Peyer's patch (tissue), 4 donors: Measurements from ENCODE around the gene BAHD1. TPM values are rescaled to one million over a fixed set of nuclear protein-coding genes. Genes with fewer than 3 reads are reported as not detected.
A peak's percentile ranks its signal among the peaks of the same experiment; 100 is the strongest.

Experiments
- DNase-seq, 3 donors: peaks; one replicate each; pipeline ENCODE4 v3.0.0-alpha.2; 2017 to 2019
- H3K27ac ChIP-seq, 4 donors: fragments of 200-600 bp; sonication (generic); one replicate each; pipeline ENCODE4 v1.5.1; 2016 to 2019
- H3K27me3 ChIP-seq, 2 donors: fragments of 200-600 bp; sonication (generic); one replicate each; pipeline ENCODE4 v1.5.1; 2019
- H3K36me3 ChIP-seq, 3 donors: fragments of 200-600 bp; sonication (generic); one replicate each; pipeline ENCODE4 v1.5.1; 2016 to 2019
- H3K4me1 ChIP-seq, 4 donors: fragments of 200-600 bp; sonication (generic); one replicate each; pipeline ENCODE4 v1.5.1; 2016 to 2019
- H3K4me3 ChIP-seq, 4 donors: fragments of 200-600 bp; sonication (generic); 1 replicate in 3 of 4; 2 replicates in 1 of 4; pipeline ENCODE4 v1.5.1; 2016 to 2019; ENCODE audit warnings: mild to moderate bottlenecking in 1 of 4
- H3K9me3 ChIP-seq, 4 donors: fragments of 200-600 bp; sonication (generic); one replicate each; pipeline ENCODE4 v1.5.1; 2016 to 2019; ENCODE audit warnings: mild to moderate bottlenecking in 1 of 4
- POLR2A ChIP-seq, 2 donors: fragments of 450-650 bp; IDR thresholded peaks; one replicate each; pipeline ENCODE4 v1.5.1; 2017; ENCODE audit warnings: antibody characterized with exemption in 2 of 2, mild to moderate bottlenecking in 2 of 2, moderate library complexity in 2 of 2
- total RNA-seq, 4 donors: library from RNA; depleted of rRNA; stranded (reverse); fragments of >200 nt; gene quantifications; one replicate each; pipeline ENCODE4 v1.1.0, GENCODE V29; 2016
- TF ChIP-seq, protein P1 (sequence below), 6 experiments: fragments of 450-650 bp in 4 of 6; fragments of 200-600 bp in 2 of 6; sonication (generic) in 1 of 6; IDR thresholded peaks; one replicate each; pipeline ENCODE4 v1.5.1; 2017 to 2019; ENCODE audit warnings: antibody characterized with exemption in 6 of 6, mild to moderate bottlenecking in 3 of 6, moderate library complexity in 1 of 6

The BAHD1 gene
- total RNA-seq, 4 donors from 2014 or later, result 8.3 to 41.0 (median 31.4) TPM

DNA sequence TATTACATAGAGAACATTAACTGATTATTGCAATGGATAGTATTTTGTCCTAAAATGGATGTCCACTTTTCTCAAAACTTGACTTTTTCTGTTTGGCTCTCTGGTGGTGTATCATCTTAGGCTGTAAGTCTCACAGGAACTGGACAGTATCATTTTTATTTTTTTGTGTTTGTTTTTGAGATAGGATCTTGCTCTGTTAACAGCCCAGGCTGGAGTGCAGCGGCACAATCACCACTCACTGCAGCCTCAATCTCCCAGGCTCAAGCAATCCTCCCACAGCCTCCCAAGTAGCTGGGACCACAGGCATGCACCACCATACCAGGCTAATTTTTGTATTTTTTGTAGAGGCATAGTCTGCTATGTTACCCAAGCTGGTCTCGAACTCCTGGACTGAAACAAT, 43.2 kb downstream of the BAHD1 start:
- TF ChIP-seq, protein P1, sequence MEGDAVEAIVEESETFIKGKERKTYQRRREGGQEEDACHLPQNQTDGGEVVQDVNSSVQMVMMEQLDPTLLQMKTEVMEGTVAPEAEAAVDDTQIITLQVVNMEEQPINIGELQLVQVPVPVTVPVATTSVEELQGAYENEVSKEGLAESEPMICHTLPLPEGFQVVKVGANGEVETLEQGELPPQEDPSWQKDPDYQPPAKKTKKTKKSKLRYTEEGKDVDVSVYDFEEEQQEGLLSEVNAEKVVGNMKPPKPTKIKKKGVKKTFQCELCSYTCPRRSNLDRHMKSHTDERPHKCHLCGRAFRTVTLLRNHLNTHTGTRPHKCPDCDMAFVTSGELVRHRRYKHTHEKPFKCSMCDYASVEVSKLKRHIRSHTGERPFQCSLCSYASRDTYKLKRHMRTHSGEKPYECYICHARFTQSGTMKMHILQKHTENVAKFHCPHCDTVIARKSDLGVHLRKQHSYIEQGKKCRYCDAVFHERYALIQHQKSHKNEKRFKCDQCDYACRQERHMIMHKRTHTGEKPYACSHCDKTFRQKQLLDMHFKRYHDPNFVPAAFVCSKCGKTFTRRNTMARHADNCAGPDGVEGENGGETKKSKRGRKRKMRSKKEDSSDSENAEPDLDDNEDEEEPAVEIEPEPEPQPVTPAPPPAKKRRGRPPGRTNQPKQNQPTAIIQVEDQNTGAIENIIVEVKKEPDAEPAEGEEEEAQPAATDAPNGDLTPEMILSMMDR (IDR thresholded peaks at IDR 0.05), result no peak
- TF ChIP-seq POLR2A (IDR thresholded peaks at IDR 0.05), result no peak
- no peaks in the 10 kb centered on the region for H3K4me1 ChIP-seq
- H3K36me3 ChIP-seq, result no peaks in the 10 kb centered on the region
- H3K27me3 ChIP-seq, result no peaks in the 10 kb centered on the region
- H3K9me3 ChIP-seq, result no peaks in the 10 kb centered on the region
- peak in 1 of 3 donors; percentile 18 for DNase-seq
- no peak overlapping the region for H3K27ac ChIP-seq
- no peak overlapping the region for H3K4me3 ChIP-seq

DNA sequence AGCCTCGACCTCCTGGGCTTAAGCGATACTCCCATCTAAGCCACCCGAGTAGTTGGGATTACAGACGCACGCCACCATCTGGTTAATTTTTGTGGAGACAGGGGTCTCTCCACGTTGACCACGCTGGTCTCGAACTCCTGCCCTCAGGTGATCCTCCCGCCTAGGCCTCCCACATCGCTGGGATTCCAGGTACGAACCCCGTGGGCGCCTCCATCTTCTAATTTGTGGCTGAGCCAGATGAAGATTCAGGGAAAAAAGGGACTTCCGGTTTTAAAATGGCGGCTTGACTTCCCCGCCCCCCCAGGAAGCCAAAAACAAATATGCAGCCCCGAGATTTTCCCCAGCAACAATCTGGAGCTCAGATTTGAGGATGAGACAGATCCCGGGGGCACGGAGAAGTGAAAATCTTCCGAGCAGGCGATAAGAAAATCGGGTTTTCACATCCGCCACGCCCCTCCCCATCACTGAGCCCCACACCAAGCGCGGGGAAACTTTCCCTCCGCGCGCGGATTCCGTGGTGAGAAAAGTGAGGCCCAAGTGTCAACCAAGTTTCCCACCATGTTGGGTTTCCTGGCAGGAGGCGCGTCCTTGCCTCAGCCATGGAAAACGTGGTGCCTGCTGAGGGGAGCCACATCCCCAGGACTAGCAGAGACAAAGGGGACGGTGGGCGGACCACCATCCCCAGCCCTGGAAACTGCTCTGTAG, 45.5 kb downstream of the BAHD1 start:
- Histone ChIP-seq H3K4me3 (peak overlapping the region in 1 of 4 donors; percentile 9), H3K36me3 (no peaks in the 10 kb centered on the region), H3K27me3 (no peaks in the 10 kb centered on the region), H3K4me1 (no peaks in the 10 kb centered on the region), H3K27ac (no peak overlapping the region), H3K9me3 (no peaks in the 10 kb centered on the region)
- TF ChIP-seq POLR2A (IDR thresholded peaks at IDR 0.05), result no peak
- TF ChIP-seq, protein P1 (IDR thresholded peaks at IDR 0.05), result no peak
- DNase-seq, result peak in 1 of 3 donors; percentile 27

DNA sequence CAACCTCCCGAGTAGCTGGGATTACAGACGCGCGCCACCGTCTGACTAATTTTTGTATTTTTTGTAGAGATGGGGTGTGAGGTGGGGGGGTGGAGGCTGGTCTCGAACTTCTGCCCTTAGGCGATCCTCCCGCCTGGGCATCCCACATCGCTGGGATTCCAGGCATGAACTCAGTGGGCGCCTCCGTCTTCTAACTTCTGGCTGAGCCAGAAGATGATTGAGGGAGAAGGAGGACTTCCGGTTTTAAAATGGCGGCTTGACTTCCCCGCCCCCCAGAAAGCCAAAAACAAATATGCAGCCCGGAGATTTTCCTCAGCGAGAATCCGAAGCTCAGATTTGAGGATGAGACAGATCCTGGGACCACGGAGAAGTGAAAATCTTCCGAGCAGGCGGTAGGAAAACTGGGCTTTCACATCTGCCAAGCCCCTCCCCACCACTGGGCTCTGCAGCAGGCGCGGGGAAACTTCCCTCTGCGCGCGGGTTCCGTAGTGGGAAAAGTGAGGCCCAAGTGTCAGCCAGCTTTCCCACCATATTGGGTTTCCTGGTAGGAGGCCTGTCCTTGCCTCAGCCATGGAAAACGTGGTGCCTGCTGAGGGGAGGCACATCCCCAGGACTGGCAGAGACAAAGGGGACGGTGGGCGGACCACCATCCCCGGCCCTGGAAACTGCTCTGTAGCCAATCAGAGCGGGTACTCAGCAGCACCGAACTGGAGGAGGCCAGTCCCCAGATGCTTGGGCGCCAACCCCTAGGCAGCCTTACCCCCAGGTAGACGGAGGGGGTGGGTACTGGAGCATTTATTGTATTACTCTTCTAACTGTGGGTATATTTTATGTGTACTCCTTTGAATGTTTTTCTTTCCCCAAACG, 47.3 kb downstream of the BAHD1 start:
- Histone ChIP-seq H3K27ac (no peak overlapping the region), H3K4me1 (no peaks in the 10 kb centered on the region), H3K9me3 (no peaks in the 10 kb centered on the region), H3K4me3 (no peak overlapping the region), H3K27me3 (no peaks in the 10 kb centered on the region), H3K36me3 (no peaks in the 10 kb centered on the region)
- DNase-seq, result peak in 1 of 3 donors; percentile 33
- TF ChIP-seq, protein P1 (IDR thresholded peaks at IDR 0.05), result no peak
- TF ChIP-seq POLR2A (IDR thresholded peaks at IDR 0.05), result no peak

DNA sequence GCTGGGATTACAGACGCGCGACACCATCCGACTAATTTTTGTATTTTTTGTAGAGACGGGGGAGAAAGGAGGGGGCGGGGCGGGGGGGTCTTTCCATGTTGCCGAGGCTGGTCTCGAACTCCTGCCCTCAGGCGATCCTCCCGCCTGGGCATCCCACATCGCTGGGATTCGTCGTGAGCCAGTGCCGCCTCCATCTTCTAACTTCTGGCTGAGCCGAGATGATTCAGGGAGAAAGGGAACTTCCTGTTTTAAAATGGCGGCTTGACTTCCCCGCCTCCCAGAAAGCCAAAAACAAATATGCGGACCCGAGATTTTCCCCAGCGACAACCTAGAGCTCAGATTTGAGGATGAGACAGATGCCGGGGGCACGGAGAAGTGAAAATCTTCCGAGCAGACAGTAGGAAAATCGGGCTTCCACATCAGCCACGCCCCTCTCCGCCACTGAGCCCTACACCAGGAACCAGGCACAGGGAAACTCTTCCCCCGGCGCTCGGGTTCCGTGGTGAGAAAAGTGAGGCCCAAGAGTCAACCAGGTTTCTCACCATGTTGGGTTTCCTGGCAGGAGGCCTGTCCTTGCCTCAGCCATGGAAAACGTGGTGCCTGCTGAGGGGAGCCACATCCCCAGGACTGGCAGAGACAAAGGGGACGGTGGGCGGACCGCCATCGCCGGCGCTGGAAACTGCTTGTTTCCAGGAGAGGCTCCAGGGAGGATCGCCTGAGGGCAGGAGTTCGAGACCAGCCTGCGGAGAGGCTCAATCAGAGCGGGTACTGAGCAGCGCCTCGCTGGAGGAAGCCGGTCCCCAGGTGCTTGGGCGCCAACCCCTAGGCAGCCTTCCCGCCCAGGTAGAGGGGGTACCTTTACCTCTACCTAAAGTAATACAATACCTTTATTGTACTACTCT, 48.8 kb downstream of the BAHD1 start:
- DNase-seq, result peak in 1 of 3 donors; percentile 40
- Histone ChIP-seq H3K27me3 (no peaks in the 10 kb centered on the region), H3K36me3 (no peaks in the 10 kb centered on the region), H3K4me3 (no peak overlapping the region), H3K4me1 (no peaks in the 10 kb centered on the region), H3K27ac (no peak overlapping the region), H3K9me3 (no peaks in the 10 kb centered on the region)
- TF ChIP-seq POLR2A (IDR thresholded peaks at IDR 0.05), result no peak
- TF ChIP-seq, protein P1 (IDR thresholded peaks at IDR 0.05), result no peak

DNA sequence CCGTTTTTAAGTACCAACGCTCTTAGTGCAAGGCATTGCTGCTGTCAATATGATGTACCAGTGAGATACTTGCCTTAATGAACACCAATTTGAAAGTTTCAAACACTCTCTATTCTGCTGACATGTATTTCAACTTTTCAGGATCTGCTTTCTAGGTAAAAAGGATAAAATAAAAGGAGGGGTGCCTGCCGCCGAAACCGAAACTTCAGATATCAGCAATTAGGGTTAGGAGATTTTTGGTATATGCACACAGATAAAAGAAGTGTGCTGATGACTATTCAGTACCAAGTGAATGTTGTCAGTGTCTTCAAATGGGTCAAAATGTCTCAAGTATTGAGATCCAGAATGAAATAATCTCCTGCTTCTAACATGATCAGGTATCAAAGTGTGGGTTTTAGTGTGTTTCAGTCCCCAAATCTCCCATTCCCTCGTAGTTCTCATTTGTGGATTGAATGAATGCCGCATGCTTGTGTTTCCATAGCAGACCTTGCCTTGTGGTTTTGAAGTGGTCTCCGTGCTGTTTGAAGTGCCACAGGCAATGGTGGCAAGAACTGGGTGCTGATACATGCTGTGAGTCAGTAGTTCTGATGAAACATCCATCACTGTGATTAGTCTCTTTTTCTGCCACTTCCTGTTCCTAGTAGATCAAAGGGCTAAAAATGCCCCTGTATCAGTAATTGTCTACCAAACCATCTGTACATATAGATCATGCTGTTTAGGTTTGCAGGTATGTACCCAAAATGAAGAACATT, 52.5 kb downstream of the BAHD1 start:
- Histone ChIP-seq H3K36me3 (no peaks in the 10 kb centered on the region), H3K27me3 (no peaks in the 10 kb centered on the region), H3K4me3 (no peak overlapping the region), H3K9me3 (no peaks in the 10 kb centered on the region), H3K4me1 (no peaks in the 10 kb centered on the region), H3K27ac (no peak overlapping the region)
- TF ChIP-seq POLR2A (IDR thresholded peaks at IDR 0.05), result no peak
- TF ChIP-seq, protein P1 (IDR thresholded peaks at IDR 0.05), result no peak
- DNase-seq, result no peak
